SIG-M5 (cell line): ENCODE data around the gene WDR49.
"Not testable (repeated sequence)": the region's sequence is repeated elsewhere in the genome, so short reads cannot be mapped to it uniquely, and the experiment has no call there.

Source experiments
- DNase-seq: peaks from one replicate; lab custom pipeline; 2025; lab: John Stamatoyannopoulos, UW

The WDR49 gene

DNA sequence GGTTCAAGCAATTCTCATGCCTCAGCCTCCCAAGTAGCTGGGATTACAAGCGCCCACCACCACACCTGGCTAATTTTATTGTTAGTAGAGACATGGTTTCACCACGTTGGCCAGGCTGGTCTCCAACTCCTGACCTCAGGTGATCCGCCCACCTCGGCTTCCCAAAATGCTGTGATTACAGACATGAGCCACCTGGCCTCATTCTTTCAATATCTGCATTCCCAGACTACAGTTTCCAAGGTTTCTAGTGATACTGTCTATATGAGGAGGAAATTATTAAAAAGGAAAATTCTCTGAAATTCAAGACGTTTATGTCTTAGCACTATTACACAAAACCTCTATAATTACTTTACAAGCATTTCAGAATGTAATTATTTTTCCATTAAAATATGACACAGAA lies 39.5 kb downstream of the WDR49 start:
- DNase-seq = not testable (repeated sequence)

DNA sequence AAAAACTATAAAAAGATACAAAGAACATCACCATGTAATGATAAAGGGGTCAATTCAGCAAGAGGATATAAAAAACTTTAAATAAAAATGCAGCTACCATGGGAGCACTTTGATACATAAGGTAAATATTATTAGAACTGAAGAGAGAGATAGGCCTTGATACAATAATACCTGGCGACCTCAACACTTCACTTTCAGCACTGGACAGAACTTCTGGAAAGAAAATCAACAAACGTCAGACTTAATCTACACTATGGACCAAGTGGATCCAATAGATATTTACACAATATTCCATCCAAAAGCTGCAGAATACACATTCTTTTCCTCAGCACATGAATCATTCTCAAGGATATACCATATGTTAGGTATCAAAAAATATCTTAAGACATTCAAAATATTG lies 42.0 kb downstream of the WDR49 start:
- DNase-seq = no peak

DNA sequence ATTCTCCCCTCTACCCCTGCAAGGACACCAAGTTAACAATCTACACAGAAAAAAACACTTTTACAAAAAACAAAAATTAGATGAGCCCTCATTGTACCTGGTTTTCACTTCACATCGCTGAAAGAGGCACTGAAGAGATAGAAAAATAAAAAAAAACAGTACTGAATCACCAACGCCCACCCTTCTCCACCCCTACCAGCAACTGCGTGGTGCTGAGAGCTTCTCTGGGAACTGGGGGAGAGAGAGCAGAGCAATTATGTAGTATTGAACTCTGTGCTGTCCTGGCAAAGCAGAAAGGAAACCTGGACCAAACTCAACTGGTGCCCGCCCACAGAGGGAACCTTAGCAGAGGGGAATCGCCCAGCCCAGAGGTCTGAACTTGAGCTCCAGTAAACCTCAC lies 44.6 kb downstream of the WDR49 start:
- DNase-seq = no peak

GRCh38 chr3:167606836-167607235 lies 46.9 kb downstream of the WDR49 start:
- DNase-seq = no peak

DNA sequence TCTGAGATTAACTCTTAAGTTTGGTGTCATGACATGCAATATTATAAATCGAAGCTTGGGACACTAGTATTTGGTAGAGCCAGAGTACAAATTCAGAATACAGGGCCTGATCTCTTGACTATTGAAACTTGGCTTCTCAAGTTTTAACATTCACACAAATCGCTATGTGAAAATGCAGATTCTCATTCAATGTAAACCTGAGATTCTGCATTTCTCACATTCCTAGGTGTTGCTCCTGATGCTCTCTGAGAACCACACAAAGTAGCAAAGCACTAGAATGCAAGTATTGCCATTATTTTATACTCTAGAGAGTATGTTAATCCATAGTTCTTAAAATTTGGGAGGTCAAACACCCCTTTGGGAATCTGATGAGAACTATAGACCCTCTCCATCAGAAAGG lies 47.9 kb downstream of the WDR49 start:
- DNase-seq = no peak

DNA sequence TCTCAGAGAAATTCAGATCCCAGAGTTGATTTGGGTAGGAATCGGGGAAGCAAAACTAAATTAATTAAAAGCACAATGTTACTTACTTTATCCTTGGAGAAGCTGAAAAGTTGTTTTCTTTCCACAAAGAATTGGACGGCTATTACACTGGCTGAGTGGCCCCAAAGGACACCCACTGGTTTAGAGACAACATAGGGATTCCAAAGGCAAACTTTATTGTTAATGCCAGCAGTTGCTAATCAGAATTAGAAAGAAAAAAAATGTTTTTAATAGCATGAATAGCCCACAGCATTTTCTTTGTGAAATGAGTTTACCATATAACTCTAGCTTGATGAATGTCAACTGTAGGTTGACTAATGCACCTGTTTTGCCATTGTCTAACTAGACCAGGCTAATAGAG lies 51.7 kb downstream of the WDR49 start:
- DNase-seq = no peak

GRCh38 chr3:167587651-167588050 lies 66.1 kb downstream of the WDR49 start:
- DNase-seq = no peak

DNA sequence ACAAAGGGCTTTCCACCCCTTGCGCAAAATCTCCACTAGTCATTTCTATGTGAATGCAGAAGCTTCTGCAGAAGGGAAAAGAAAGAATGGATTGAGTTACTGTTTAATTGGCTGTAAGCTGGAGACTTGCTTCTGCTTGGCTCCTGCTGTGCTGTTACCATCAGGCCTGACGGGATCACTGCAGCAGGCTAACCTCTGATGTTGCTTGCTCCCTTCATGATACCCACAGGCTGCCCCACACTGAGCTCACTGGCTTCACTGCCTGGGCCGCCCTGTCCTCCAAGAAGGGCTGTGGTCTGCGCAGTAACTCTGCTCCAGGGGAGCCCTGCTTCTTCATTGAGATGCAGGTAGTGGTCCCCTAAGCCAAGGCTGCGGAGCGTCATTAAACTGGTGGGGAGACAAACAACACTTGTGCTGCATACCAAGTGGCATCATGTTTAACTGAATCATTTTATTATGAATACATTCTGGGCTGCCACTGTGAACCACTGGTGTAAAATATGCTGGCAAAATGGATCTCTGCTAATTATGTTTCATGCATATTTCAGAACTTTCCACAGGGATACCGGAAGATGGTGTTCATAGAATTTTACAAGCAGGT lies 78.6 kb downstream of the WDR49 start:
- no peak for DNase-seq

DNA sequence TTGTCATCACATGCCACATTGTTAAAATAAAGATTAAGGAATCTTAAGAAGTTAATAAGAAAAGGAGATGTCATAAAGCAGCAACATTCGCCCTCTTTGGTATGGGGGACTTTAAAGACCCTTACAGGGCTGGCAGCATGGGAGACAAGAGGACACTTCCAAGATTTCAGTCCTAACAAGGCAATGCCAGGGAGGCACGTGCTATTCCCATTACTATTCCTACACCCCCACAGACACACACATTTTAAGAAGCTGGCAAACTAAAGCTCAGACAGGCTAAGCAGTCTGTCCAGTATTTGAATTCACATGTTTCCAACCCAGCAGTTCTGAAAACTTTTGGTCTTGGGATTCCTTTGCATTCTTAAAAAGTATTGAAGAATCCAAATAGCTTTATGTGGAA lies 80.8 kb downstream of the WDR49 start:
- no peak for DNase-seq

GRCh38 chr3:167568634-167569033 lies 85.1 kb downstream of the WDR49 start:
- no peak for DNase-seq

DNA sequence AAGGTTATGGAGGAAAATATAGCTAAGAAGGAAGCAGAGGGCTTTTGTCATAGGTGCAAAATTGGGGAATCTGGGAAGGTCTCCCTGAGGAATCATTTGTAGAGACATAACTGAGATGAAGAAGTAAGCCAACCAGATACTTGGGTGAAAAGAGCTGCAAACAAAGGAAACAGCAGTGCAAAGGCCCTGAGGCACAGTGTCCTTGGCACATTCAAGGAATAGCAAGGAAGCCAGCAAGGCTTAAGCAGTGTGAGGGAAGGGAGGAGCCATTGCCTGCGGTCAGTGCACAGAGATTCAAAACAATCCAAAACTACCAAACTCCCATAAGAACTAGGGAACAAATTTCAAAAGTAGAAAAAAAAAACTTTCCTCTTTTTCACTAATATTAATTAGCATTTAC lies 88.3 kb downstream of the WDR49 start:
- no peak for DNase-seq

DNA sequence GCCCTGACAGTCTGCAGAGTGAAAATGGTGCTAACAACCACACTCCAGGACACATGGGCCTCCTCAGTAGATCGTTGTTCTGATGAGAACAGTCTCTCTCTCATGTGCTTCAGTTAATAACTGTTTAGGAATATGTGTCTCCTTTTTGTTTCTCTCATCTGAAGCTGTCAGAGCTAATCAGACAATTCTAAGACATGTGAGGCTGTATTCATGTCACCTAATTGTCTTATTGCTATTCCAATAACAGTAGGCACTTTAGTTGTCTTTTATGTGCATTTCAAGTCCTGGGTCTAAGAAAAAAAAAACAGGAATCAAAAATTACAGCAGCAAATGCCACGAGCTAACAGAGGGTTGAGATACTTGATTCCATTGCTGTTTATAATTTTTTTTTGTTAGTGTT lies 89.1 kb downstream of the WDR49 start:
- no peak for DNase-seq

GRCh38 chr3:167559924-167560323 lies 93.8 kb downstream of the WDR49 start:
- DNase-seq = no peak

DNA sequence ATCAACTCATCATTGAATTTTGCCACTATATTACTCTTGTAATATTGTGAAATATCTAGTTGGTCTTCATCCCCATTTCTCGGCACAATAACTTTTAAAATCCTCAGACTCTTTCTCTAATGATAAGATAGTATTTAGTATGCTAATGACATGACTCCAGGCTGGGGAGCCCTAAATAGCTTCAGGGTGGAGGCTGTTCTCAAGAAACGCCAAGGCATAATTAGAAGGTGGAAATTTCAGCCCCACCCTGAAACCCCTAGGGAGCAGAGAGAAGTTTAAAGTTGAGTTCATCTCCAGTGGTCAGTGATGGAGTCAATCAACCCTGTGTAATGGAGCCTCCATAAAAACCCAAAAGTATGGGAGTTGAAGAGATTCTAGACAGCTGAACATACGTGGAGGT lies 98.8 kb downstream of the WDR49 start:
- DNase-seq = no peak

DNA sequence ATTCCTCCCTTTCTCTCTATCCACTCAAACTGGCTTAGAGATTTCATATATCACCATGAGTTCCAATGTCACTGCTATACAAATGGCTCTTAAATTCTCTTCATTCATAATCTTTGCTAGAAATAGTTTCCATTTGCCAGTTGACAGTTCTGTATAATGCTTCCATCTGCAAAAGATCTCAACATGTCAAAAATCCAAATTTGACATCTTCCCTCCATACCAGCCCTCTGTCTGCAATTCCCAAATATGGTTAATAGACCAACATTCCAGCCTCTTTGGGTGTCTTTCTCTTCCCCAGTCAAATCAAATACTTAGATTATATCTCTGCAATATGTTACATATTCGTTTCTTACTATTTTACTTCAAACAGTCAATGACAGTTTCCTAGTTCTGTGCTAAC lies 115.7 kb downstream of the WDR49 start:
- DNase-seq = no peak

- DNase-seq = peak; percentile 86
Measured at GRCh38 chr3:167521006-167521355, 132.8 kb downstream of the WDR49 start.

GRCh38 chr3:167520266-167521005 lies 133.3 kb downstream of the WDR49 start:
- DNase-seq = peak; percentile 86

DNA sequence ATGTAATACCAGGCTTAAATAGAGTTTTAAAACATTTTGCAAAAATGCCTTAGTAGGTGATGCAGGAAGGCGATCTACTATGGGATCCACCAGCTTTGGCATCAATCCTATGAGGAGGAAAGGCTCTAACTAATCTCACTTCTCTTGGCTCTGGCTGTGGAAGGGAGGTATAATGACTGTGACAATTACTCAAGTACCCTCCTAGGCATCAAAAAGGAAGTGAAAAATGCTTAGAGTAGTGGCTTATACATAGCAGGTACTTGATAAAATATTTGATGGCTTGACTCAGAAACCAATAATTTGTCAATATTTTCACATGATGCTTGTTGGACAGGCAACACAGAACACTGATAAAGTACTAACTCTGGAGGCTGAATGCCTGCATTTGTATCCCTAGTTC lies 145.8 kb downstream of the WDR49 start:
- no peak for DNase-seq

GRCh38 chr3:167502401-167502800 lies 151.3 kb downstream of the WDR49 start:
- no peak for DNase-seq

DNA sequence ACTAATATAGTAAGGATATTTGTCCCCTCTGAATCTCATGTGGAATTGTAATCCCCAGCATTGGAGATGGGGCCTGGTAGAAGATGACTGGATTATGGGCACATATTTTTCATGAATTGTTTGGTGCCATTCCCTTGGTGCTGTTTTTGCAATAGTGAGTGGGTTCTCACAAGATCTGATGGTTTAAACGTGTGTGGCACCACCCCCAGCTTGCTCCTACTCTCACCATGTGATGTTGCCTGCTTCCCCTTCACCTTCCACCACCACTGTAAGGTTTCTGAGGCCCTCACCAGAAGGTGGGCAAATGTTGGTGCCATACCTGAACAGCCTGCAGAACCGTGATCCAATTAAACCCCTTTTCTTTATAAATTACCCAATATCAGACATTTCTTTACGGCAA lies 151.8 kb downstream of the WDR49 start:
- no peak for DNase-seq

GRCh38 chr3:167497903-167498302 lies 155.8 kb downstream of the WDR49 start:
- no peak for DNase-seq

DNA sequence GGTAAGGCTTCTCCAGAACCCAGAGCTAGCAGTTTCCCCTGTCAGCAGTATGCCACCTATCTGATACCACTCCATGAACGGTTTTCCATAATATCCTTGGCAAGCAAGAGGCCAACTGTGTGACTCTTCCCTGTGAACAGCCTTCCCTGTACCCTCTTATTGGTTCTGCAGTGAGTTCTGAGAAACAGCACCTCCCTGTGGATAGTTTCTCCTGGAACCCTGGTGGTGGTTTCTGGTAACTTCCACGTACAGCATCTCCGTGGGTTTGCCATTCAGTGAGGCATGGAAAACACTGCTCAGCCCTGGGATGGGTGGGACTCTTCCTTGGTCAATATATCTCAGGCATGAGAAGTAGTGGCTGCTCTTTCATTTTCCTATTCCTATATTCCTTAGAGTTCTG lies 160.5 kb downstream of the WDR49 start:
- DNase-seq = no peak

DNA sequence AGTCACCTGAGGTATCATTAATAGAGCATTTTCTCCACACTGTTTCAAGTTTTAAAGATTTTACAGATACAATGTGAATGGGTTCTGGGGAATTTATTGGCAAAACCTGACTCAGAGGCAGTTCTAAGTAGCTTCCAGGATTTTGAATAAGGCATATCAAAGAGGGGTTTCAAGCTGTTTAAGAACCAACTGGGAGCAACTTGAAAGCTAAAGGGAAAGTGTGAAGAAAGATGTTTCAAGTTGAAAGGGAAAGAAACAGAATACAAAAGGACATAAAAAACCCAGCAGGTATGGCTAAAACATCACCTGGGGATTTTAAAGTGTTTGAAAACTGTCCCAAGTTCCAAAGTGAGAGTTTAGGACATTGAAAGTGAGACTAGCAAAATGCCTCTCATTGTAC lies 162.1 kb downstream of the WDR49 start:
- no peak for DNase-seq

DNA sequence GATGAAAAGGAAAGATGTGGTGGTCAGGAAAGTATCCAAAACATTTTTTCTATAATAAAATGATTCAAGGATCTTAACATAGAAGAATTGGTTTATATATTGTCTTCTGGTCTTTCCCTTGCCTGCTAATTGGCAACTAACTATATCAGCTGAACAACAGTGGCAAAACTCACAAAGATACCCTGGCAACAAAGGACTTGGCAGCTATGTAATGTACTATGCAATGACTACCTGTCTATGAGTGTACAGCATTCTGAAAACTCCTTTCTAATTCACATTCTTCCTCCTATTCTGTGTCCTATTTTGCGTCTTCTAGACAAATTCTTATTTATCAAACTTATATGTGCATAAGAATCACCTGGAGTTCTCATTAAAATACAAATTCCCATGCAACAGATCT lies 164.2 kb downstream of the WDR49 start:
- DNase-seq = no peak
